GM19043 (cell line): ENCODE measurements around the gene KIAA1328.
"Not testable (repeated sequence)": the region's sequence is repeated elsewhere in the genome, so short reads cannot be mapped to it uniquely, and the experiment has no call there.

ENCODE experiments used
- ATAC-seq: cut with Tn5 transposase; IDR thresholded peaks from one replicate; pipeline ENCODE4 v1.9.1; 2021; ENCODE audit warnings: low read depth; ENCODE audit not compliant: unreplicated experiment

Gene KIAA1328

DNA sequence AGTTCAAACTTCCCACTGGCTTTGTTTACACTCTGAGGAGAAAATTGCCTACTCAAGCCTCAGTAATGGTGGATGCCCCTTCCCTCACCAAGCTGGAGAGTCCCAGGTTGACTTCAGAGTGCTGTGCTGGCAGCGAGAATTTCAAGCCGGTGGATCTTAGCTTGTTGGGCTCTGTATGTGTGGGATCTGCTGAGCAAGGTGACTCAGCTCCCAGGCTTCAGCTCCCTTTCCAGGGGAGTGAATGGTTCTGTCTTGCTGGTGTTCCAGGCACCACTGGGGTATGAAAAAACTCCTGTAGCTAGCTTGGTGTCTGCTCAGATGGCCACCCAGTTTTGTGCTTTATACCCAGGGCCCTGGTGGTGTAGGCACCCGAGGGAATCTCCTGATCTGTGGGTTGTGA, 50.9 kb downstream of the KIAA1328 start:
- ATAC-seq: not testable (repeated sequence)

DNA sequence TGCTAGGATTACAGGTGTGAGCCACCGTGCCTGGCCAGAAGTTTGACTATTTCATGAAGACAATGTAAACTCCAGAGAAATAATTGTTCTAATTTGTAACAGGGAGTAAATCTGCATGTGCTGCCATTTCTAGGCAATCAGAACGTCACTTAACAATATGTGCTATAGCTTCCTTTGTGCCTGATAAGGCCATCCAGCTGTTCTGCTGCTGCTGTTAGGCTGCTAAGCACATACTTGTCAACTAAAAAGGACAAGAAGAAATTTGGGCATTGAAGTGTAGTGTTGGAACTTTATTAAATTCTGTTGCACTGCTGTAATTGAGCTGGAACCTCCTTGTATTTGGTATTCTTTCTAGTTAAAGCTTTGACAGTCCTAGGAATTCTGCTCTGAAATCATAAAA, 57.1 kb downstream of the KIAA1328 start:
- ATAC-seq: no peak

DNA sequence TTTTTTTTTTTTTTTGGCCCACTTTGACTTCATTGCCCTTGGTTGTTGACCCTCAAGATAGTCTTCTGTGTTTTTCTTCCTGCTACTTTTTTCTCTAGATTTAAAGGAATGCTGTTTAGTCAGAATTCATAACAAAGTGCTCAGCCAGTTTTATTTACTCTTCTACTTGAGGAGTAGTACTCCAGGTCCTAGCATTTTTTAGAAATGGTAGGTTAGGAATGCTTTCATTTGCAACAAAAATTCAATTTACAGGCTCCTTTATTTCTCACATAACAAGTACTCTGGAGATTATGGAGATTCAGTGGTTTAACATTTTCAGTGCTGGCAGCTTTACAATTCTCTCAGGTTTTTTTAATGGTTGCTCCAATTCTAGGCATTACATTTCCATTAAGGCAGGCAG, 58.2 kb downstream of the KIAA1328 start:
- no peak for ATAC-seq

DNA sequence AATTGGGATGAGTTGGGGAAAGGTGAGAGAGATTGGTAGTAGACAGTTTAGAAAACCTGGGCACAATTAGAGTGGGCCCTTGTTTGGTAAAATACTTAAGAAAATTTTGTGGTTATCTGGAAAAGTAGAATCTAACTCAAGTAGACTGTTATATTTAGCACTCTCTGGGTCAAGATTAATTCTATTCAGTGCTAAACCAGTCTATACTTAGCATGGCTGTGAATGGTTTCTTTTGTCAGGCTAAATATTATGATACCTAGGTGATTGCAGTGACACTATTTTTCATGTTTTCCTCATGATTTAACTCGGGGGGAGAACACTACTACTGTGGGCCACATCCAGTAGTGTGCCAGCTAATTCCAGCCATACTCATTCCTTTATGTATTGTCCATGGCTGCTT, 58.9 kb downstream of the KIAA1328 start:
- ATAC-seq: no peak

DNA sequence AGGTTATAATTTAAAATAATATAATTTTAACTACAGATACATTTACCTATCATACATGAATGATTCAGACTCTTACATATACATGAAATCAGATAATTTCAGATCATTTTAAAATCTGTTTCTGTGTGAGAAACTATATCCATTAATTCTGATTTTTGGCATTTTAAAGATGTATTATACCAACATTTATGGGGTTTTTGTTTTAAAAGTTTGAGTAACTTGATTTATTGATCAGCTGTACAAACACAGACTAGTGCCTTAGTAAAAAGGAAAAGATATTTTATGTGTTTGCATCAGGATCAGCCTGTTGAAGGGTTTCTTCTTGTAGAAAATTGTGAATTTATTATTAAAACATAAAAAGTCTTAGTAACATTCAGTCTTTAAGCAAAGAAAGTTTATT, 59.9 kb downstream of the KIAA1328 start:
- ATAC-seq: no peak

DNA sequence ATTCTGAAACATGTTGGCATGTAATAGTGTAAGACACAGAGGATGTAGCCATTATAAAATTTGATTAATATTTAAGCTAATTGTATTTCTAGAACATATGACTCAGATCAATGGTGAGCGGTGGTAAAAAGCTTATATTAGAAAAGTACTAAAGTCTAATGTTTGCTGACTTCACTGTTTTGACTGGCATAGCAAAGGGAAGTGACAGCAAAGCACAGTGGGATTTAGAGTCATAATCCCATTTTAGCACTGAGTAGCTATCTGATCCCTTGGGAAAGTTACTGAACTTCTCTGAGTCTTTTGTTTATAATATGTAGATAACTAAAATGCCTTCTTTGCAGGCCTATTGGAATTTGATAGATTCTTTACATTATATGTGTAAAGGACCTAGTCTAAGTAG, 60.4 kb downstream of the KIAA1328 start:
- no peak for ATAC-seq

DNA sequence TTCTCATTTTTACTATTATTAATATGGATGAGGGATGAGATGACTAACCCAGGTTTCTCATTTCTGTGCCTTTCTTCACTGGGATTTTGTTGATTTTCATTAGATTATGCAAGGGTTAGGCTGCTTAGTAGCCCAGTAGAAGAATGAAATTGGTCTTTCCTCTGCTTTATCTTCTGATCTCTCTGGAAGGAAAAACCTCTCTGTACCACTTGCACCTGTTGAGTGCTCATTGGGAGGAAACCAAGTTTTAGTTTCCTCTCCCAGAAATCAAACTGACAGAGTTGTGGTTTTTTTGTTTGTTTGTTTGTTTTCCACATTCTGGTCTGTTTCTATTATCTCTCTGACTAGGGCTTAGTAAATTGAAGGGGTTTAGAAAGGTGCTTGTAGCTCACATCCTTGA, 60.8 kb downstream of the KIAA1328 start:
- no peak for ATAC-seq

DNA sequence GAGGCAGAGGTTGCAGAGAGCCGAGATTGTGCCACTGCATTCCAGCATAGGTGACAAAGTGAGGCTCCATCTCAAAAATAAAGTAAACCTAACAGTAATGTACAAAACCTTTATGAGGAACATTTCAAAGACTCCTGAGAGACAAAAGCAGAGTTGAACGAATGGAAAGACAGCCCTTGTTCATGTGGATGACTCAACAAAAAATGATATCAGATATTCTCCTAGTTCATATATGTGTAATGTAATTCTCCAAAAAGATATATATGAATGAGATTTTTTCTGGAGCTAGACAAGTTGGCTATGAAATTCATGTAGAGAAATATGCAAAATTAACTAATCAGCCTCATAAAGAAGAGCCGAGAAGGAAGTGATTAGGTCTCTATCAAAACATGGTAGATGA, 61.7 kb downstream of the KIAA1328 start:
- ATAC-seq: no peak

DNA sequence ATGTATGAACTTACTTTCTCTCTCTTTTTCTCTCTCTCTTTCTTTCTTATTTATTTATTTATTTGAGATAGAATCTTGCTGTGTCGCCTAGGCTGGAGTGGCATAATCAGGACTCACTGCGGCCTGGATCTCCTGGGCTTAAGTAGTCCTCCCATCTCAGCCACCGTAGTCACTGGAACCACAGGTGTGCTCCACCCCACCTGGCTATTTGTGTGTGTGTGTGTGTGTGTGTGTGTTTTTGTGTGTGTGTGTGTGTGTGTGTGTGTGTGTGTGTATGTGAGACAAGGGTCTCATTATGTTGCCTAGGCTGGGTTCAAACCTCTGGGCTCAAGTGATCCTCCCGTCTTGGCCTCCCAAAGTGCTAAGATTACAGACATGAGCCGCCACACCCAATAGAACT, 64.3 kb downstream of the KIAA1328 start:
- no peak for ATAC-seq

DNA sequence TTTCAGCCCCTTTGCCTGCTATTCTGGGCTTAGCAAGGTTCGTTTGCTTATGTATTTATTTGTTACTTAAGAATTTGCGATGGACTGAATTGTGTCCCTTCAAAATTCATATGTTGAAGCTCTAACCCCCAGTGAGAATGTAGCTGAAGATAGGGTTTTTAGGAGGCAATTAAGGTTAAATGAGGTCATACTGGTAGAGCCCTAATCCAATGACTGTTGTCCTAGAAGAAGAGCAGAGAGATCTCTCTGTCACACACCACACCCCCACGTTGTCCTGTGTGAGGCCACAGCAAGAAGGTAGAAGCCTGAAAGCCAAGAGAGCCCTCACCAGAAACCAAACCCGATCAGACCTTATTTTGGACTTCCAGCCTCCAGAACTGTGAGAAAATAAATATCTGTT, 66.7 kb downstream of the KIAA1328 start:
- no peak for ATAC-seq

DNA sequence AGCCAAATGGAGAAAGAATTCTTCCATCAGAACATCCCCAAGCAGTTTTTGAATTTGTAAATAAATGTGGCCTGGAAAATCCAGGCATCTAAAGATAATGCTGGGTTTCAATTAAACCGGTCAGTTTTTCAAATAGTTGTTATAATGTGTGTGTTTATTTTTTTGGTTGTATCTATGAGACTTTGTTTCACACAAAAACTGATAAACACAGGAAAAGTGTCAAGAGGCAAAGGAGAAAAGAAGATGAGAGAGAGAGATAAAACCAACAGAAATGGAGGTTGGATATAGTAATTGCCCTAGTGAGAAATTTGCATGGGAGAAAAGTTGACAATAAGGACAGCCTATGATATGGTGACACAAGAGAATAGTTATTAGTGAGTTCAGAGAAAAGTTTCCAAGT, 68.3 kb downstream of the KIAA1328 start:
- no peak for ATAC-seq

DNA sequence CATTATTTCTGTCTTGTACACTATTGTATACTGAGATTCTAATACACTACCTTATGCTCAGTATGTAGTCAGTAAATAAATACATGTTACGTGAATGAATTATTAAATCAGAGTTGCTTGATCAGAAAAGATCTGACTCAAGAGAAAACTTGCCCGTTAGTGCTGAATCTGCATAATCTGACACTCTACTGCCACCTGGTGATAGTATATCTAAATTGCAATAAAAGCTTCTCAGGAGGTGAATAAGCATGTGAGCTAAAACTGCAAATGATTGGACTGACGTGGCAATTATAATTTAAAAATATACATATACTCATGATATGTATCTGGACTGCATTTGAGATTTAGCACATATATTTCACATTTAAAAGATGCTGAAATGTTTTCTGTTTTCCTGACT, 70.4 kb downstream of the KIAA1328 start:
- no peak for ATAC-seq

DNA sequence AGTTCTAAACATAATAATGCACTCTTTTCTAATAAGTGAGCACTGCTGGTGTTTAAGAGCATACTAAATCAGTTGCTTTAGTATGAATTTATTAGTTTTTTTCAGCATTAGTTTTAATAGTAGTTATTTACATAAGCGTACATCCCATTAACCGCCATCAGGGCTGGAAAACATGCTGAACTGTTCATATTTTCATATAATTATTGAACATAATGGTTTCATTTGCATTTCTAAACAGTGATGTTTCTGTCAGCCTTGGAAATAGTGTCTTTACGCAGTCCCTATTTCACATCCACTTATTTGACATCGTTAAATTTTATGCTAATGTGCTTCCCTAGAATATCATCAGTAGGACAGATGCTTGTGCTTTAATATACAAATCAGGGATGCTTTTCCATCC, 71.5 kb downstream of the KIAA1328 start:
- ATAC-seq: no peak

DNA sequence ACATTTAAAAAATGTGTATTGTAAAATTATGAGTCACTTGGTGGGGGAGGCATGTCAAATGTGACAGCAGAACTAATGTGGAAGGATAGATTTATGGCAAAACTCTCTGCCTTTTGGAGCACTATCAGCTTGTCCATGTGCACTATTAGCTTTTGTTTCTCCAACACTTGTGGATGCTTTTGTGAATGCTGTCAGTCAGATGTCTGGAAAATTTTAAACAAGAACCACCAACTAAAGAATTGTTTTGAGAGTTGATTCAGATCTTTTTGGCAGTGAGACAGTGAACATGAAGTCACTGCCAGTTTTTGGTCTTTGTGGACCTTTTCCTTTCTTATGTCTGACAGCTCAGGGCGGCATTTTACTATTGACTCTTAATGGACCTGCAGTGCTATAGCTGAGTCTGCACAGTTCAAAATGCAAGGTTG, 72.4 kb downstream of the KIAA1328 start:
- ATAC-seq: no peak

DNA sequence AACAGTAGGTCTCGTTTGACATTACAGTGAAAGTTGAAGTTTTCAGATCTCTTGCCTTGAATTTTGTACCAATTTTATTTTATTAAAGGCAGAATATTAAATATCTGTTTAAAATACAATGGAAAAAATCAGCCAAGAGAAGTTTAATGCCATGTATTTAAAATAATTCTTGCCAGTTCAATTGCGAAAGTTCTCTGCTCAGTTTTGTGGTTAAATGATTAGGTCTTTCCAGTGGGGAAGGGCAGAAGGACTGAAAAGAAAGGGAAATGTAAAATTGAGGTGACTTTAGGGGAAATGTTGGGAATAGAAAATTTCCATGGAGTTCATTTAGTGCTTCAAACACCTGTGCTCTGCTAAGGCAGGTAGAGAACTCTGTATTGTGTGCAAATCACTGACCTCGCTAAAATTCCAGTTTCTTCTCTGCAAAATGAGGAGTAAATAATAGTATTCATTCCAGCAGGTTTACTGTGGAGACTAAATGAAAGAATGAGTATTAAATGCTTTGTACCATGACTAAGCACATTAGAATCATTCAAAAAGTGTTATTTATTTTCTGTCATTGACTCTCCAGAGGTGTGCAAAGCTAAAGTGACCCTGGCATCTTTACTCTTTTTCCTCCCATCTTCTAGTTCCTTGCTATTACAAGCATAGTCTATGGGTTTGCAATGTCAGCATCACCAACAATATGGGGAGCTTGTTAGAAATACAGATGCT, 74.4 kb downstream of the KIAA1328 start:
- no peak for ATAC-seq

DNA sequence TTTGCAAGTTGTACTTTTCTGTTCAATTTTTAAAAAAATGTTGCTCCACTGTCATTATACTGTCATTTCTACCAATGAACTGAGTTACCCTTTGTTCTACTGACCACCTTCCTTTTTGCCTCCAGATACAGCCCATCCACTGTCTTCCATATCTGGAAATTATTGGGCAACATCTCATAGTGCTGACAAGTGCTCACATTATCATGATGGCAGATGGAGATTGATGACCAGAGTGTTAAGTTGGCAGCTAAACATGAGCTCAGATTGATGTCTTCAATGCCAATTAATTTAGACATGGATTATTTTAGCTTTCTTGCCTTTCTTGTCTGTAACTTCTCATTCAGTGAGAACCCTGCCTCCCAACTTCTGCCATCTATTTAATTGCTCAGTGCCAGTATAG, 76.6 kb downstream of the KIAA1328 start:
- ATAC-seq: no peak

DNA sequence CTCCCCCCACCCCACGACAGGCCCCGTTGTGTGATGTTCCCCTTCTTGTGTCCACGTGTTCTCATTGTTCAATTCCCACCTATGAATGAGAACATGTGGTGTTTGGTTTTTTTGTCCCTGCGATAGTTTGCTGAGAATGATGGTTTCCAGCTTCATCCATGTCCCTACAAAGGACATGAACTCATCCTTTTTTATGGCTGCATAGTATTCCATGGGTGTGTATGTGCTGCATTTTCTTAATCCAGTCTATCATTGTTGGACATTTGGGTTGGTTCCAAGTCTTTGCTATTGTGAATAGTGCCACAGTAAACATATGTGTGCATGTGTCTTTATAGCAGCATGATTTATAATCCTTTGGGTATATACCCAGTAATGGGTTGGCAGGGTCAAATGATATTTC, 80.4 kb downstream of the KIAA1328 start:
- ATAC-seq: not testable (repeated sequence)

DNA sequence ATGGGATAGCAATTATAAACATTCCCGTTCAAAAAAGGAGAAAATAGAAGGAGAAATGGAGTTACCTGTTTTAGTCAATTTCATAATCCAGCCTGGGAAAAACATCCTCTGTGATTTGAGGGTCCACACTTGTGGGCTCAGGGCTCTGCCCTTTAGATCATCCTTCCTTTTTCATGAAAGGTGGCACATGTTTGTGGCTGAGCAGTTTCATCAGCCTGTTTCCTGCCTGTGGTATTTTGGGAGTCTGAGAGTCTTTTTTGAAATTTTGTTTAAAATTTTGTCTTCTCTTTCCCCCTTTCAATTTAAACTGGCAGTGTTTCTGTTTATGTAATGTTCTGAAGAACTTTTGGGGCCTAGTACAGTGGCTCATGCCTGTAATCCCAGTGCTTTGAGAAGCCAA, 84.0 kb downstream of the KIAA1328 start:
- no peak for ATAC-seq

DNA sequence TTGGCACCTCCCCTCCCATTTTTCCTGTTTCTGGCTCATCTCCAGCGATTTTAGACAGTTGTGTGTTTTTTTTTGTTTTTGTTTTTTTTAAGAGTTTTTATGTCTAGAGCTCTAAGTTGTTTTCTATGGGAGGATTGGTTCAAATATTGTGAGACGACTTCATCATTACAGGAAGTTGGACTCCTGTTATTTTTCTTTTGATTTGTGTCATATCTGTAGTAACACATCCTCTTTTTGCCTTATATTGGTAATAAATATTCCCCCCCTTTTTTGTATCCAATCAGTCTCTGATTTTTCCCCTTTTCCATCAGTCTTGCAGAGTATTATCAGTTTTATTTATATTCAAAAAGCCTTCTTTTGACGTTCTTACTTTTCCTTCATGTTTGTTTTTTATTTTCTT, 89.0 kb downstream of the KIAA1328 start:
- no peak for ATAC-seq

DNA sequence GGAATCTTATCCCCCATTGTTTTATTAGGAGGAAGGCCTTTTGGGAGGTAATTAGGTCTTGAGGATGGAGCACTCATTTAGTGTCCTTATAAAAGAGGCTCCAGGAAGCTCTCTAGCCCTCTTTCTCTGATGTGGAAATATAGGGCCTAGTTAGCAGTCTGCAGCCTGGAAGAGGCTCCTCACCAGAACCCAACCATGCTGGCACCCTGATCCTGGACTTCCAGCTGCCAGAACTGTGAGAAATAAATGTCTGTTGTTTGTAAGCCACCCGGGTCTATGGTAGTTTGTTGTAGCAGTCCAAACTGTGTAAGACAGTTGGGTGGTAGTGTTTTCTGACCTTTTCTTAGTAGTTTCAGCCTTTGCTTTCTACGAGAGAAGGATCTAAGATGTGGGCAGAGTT, 100.7 kb downstream of the KIAA1328 start:
- no peak for ATAC-seq

DNA sequence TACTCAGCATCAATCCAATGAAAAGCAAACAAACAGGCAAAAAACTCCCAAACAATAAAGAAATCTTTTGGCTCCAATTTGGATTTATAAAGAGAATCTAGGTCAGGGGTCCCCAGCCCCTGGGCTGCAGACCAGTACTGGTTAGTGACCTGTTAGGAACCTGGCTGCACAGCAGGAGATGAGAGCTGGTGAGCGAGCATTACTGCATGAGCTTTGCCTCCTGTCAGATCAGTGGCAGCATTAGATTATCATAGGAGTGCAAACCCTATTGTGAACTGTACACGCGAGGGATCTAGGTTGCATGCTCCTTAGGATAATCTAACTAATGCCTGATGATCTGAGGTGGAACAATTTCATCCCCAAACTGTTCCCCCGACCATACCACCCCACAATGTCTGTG, 102.2 kb downstream of the KIAA1328 start:
- no peak for ATAC-seq

DNA sequence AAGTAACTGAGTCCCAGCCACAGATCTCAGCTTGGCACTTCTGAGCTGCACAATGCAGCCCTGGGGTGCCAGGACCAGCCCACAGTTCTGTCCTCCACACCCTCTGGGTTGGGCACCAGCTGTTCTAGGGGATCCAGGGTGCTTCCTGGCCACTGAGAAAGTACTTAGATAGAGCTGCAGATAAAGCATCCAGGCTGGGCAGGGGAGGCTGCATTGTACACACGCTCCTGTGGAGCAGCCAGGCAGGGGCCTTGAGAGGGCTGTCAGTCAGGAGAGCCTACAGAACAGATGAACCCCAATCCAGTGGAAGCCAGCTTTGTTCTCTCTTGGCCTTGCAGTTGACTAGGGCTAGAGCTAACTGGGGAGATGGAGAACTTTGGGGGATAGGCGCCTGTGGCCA, 104.6 kb downstream of the KIAA1328 start:
- no peak for ATAC-seq

DNA sequence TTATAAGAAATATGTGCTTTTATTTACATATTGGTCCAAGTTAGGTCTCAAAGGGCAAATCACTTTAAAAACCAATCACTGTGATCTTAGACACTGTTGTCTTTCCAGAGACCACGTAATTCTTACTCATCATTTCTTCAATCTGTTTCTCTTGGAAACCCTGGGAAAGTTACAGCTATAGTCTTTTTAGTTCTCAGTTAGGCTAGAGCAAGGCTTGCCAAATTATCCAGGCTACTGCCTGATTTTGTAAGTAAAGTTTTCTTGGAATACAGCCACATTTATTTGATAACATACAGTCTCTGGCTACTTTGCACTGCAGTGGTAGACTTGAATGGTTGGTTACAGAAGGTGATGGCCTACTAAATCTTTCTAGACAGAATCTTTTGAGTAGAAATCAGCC, 106.0 kb downstream of the KIAA1328 start:
- no peak for ATAC-seq
